ENCODE data around the gene CKLF. TPM values are rescaled to one million over a fixed set of nuclear protein-coding genes. Genes with fewer than 3 reads are reported as not detected.
"Not testable (repeated sequence)": the region's sequence is repeated elsewhere in the genome, so short reads cannot be mapped to it uniquely, and the experiment has no call there.

Gene CKLF
- total RNA-seq, 4 donors from 2014 or later = 31.6 to 68.4 (median 49.2) TPM

GRCh38 chr16:66592814-66593213 lies 40.4 kb downstream of the CKLF start:
- ATAC-seq (ENCODE audit: low FRiP score) (no peak), DNase-seq (ENCODE audit: low spot score) (no peak)
- TF ChIP-seq CTCF (IDR thresholded peaks at IDR 0.05) = no peak

GRCh38 chr16:66594739-66595138 lies 42.4 kb downstream of the CKLF start:
- ATAC-seq (ENCODE audit: low FRiP score) (no peak), DNase-seq (ENCODE audit: low spot score) (no peak)
- no peak for TF ChIP-seq CTCF (IDR thresholded peaks at IDR 0.05)

- not testable (repeated sequence) for ATAC-seq (ENCODE audit: low FRiP score); DNase-seq (ENCODE audit: low spot score)
Observed at GRCh38 chr16:66596559-66596958, 44.2 kb downstream of the CKLF start.

GRCh38 chr16:66596986-66597848 lies 44.8 kb downstream of the CKLF start:
- no peak for TF ChIP-seq CTCF (IDR thresholded peaks at IDR 0.05)
- ATAC-seq (ENCODE audit: low FRiP score) (no peak), DNase-seq (ENCODE audit: low spot score) (no peak)

GRCh38 chr16:66598111-66598510 lies 45.7 kb downstream of the CKLF start:
- no peak for TF ChIP-seq CTCF (IDR thresholded peaks at IDR 0.05)
- DNase-seq (ENCODE audit: low spot score) (no peak), ATAC-seq (ENCODE audit: low FRiP score) (no peak)

GRCh38 chr16:66599726-66600125 lies 47.4 kb downstream of the CKLF start:
- TF ChIP-seq CTCF (IDR thresholded peaks at IDR 0.05) = no peak
- no peak for DNase-seq (ENCODE audit: low spot score)
- ATAC-seq (ENCODE audit: low FRiP score) = no peak

GRCh38 chr16:66600477-66600876 lies 48.1 kb downstream of the CKLF start:
- TF ChIP-seq CTCF (IDR thresholded peaks at IDR 0.05) = no peak
- ATAC-seq (ENCODE audit: low FRiP score) = no peak
- DNase-seq (ENCODE audit: low spot score) = no peak
